ENCODE results near the gene MAPK11.

The MAPK11 gene

GRCh38 chr22:50293441-50294318 is 23.5 kb upstream of the MAPK11 start:
- peak; percentile 42 for DNase-seq

- peak; percentile 42 for DNase-seq
These were observed 22.7 kb upstream of the MAPK11 start for GRCh38 chr22:50292643-50293440.

- DNase-seq, result no peak
These were observed 19.9 kb upstream of the MAPK11 start for GRCh38 chr22:50289942-50290630.

GRCh38 chr22:50289151-50289941 is 19.2 kb upstream of the MAPK11 start:
- DNase-seq, result no peak

- no peak for DNase-seq
These were observed 17.6 kb upstream of the MAPK11 start for GRCh38 chr22:50287731-50288130.

GRCh38 chr22:50286701-50287318 is 16.6 kb upstream of the MAPK11 start:
- DNase-seq, result no peak

- DNase-seq, result no peak
These were observed 16.1 kb upstream of the MAPK11 start for GRCh38 chr22:50286275-50286674.

- no peak for DNase-seq
These were observed 15.5 kb upstream of the MAPK11 start for GRCh38 chr22:50285568-50286229.

GRCh38 chr22:50284479-50284878 is 14.3 kb upstream of the MAPK11 start:
- DNase-seq, result no peak

- no peak for DNase-seq
These were observed 13.6 kb upstream of the MAPK11 start for GRCh38 chr22:50283821-50284220.

GRCh38 chr22:50282361-50283155 is 12.4 kb upstream of the MAPK11 start:
- no peak for DNase-seq

GRCh38 chr22:50281957-50282356 is 11.8 kb upstream of the MAPK11 start:
- no peak for DNase-seq

GRCh38 chr22:50281384-50281760 is 11.2 kb upstream of the MAPK11 start:
- no peak for DNase-seq

GRCh38 chr22:50280708-50281383 is 10.7 kb upstream of the MAPK11 start:
- DNase-seq, result no peak

GRCh38 chr22:50280022-50280707 is 10.0 kb upstream of the MAPK11 start:
- no peak for DNase-seq

GRCh38 chr22:50278956-50279619 is 8.9 kb upstream of the MAPK11 start:
- no peak for DNase-seq

GRCh38 chr22:50278461-50278860 is 8.3 kb upstream of the MAPK11 start:
- DNase-seq, result no peak

- DNase-seq, result no peak
These were observed 7.6 kb upstream of the MAPK11 start for GRCh38 chr22:50277761-50278160.

- peak; percentile 41 for DNase-seq
These were observed 6.0 kb upstream of the MAPK11 start for GRCh38 chr22:50276143-50276542.

Data from CD4-positive, alpha-beta T cell treated with Interleukin-15 for 1 hour (primary cell).